Brain microvascular endothelial cell (primary cell): ENCODE measurements around the gene FAF1.

ENCODE experiments used
- DNase-seq: peaks from one replicate; pipeline ENCODE4 v3.0.0-alpha.2; 2020
- H3K27ac ChIP-seq: fragments of 250-450 bp; sonication (Bioruptor Pico); 2 replicates; pipeline ENCODE4 v1.5.1; 2020; ENCODE audit warnings: mild to moderate bottlenecking, moderate library complexity
- H3K27me3 ChIP-seq: fragments of 250-450 bp; sonication (Bioruptor Pico); replicated peaks from 2 replicates; pipeline ENCODE4 v1.5.1; 2020; ENCODE audit warnings: mild to moderate bottlenecking
- H3K36me3 ChIP-seq: fragments of 250-450 bp; sonication (Bioruptor Pico); replicated peaks from 2 replicates; pipeline ENCODE4 v1.5.1; 2020; ENCODE audit warnings: mild to moderate bottlenecking
- H3K4me3 ChIP-seq: 2 replicates; pipeline ENCODE4 v1.5.1; 2011; ENCODE audit warnings: low read depth, mild to moderate bottlenecking, control low read depth, low read length, moderate library complexity
- CTCF ChIP-seq: IDR thresholded peaks from 2 replicates; pipeline ENCODE4 v1.5.1; 2011; ENCODE audit warnings: low read depth, mild to moderate bottlenecking, moderate library complexity, low read length, control low read depth, inconsistent platforms; ENCODE audit errors: missing control alignments
- in situ Hi-C: cut with HindIII; loops from 2 replicates; pipeline ENCODE4 v1.10.0; 2017; ENCODE audit warnings: low sequenced_read_pairs, low pct_ligation_motif_present

FAF1 gene

DNA sequence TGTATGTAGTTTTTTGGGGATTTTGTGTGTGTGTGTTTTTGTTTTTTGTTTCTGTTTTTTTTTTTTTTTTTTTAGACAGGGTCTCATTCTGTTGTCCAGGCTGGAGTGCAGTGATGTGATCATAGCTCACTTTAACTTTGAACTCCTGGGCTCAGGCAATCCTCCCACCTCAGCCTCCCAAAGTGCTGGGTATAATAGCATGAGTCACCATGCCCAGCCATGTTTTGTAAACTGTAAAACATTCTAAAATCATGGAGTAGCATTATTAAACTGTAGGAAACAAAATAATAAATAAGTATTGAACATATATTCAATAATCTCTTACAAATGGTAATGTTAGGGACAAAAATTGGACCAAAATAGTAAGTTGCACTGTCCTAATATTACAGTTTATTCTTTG lies 124.0 kb downstream of the FAF1 start:
- no peak for DNase-seq
- no peak for TF ChIP-seq CTCF
- H3K4me3 ChIP-seq = no peak overlapping the region
- no peaks in the 10 kb centered on the region for H3K27me3 ChIP-seq
- no peaks in the 10 kb centered on the region for H3K36me3 ChIP-seq
- in situ Hi-C loops = no loop called here
- H3K27ac ChIP-seq = no peak overlapping the region

- no peak overlapping the region for H3K27ac ChIP-seq
- no peak for TF ChIP-seq CTCF
- no peak overlapping the region for H3K4me3 ChIP-seq
- in situ Hi-C loops = no loop called here
- H3K27me3 ChIP-seq = no peaks in the 10 kb centered on the region
- no peak for DNase-seq
- H3K36me3 ChIP-seq = no peaks in the 10 kb centered on the region
Observed at GRCh38 chr1:50833216-50833615, 126.9 kb downstream of the FAF1 start.

DNA sequence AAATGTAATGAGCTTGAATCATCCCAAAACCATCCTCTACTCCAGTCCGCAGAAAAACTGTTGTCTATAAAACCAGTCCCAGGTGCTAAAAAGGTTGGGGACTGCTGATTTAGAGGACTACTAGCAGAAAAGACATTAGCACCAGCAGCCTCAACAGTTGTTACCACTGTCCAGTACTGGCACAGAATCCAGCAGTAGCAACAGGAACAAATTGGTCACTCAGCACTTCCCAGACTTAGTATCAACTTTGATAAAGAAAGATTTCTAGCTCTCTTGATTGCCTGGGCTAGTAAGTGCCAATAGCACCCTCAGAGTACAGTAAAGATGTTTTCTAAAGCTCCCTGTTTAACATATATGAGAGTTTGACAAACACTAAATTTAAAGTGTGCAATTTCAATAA lies 127.9 kb downstream of the FAF1 start:
- no peak overlapping the region for H3K27ac ChIP-seq
- no peak for TF ChIP-seq CTCF
- in situ Hi-C loops = no loop called here
- H3K27me3 ChIP-seq = no peaks in the 10 kb centered on the region
- H3K36me3 ChIP-seq = no peaks in the 10 kb centered on the region
- DNase-seq = no peak
- H3K4me3 ChIP-seq = no peak overlapping the region

DNA sequence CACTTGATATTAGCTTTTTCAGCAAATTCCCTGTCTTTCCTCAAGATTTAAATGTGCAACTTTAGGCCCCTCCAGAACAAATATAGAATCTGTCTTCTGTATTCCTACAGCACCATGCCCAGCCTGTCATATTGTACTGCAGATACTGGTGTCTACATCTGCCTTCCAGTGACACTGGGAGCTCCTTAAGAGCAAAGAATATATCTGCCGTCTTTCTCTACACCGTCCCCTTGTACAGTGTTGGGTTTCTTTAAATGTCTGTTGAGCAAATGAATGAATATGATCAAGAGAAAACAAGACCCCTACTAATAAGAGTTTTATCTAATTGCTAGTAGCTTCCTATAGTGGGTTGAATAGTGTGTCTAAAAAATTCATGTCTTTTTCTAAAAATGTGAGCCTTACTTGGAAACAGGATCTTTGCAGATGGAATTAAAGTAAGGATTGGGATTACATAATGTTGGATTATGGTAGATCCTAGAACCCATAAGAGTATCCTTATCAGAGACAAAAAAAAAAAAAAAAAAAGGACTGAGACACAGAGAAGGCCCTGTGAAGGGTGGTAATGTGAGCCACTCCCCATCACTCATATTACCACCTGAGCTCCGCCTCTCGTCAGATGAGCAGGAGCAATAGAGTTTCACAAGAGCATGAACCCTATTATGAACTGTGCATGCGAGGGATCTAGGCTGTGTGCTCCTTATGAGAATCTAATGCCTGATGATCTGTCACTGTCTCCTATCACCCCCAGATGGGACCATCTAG lies 128.6 kb downstream of the FAF1 start:
- Histone ChIP-seq H3K4me3 (no peak overlapping the region), H3K36me3 (no peaks in the 10 kb centered on the region), H3K27me3 (no peaks in the 10 kb centered on the region), H3K27ac (no peak overlapping the region)
- in situ Hi-C loops = no loop called here
- TF ChIP-seq CTCF = no peak
- DNase-seq = no peak

DNA sequence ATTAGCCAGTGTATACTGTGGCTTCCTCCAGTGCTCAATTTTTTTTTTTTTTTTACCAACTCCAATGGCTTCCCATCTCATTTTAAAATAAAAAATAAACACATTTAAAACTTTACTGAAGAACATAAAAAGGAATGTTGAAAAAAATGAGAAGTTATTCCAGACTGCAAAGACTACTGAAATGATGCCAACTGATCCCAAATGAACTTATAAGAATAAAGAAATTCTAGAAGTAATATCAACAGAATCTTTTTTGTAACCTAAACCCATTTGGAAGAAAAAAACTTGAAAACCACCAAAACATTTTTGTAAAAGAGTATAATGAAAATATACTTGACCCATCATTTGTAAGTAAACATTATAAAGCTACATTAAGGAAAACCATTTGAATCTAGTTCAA lies 129.4 kb downstream of the FAF1 start:
- no peak for TF ChIP-seq CTCF
- Histone ChIP-seq H3K36me3 (no peaks in the 10 kb centered on the region), H3K4me3 (no peak overlapping the region), H3K27me3 (no peaks in the 10 kb centered on the region), H3K27ac (no peak overlapping the region)
- no peak for DNase-seq
- in situ Hi-C loops = no loop called here
